NOMO-1 (cell line): ENCODE results near the gene PPEF2.
A peak's percentile ranks its signal among the peaks of the same experiment; 100 is the strongest.
"Not testable (repeated sequence)": the region's sequence is repeated elsewhere in the genome, so short reads cannot be mapped to it uniquely, and the experiment has no call there.

Experiments used
- DNase-seq, 2 experiments: peaks; one replicate each; lab custom pipeline; 2025; ENCODE audit not compliant: unreplicated experiment in 2 of 2; lab: John Stamatoyannopoulos, UW

Gene PPEF2

GRCh38 chr4:75902352-75902751, at the start of gene PPEF2:
Gene PPEF2 (minus strand): TSS chr4:75902452. CDS start chr4:75896325, 6,127 bp downstream.
- DNase-seq: no peak

GRCh38 chr4:75950213-75950815, 48.1 kb upstream of the PPEF2 start:
- DNase-seq: no peak

GRCh38 chr4:75948822-75949444, 46.7 kb upstream of the PPEF2 start:
- no peak for DNase-seq

GRCh38 chr4:75940692-75941253, 38.5 kb upstream of the PPEF2 start, which contains the start of gene NAAA:
Gene NAAA (minus strand): TSS chr4:75941013. CDS start chr4:75940949, 64 bp downstream.
- DNase-seq: peak; percentile 71 to 89

GRCh38 chr4:75939890-75940691, 37.8 kb upstream of the PPEF2 start:
- DNase-seq: peak; percentile 52 to 66

GRCh38 chr4:75935628-75936027, 33.4 kb upstream of the PPEF2 start:
- DNase-seq: no peak

- DNase-seq: no peak
Observed at GRCh38 chr4:75930152-75930551, 27.9 kb upstream of the PPEF2 start.

- not testable (repeated sequence) for DNase-seq
Observed at GRCh38 chr4:75924916-75925315, 22.7 kb upstream of the PPEF2 start.

GRCh38 chr4:75924309-75924827, 22.1 kb upstream of the PPEF2 start:
- no peak for DNase-seq

- DNase-seq: no peak
Observed at GRCh38 chr4:75922588-75922987, 20.3 kb upstream of the PPEF2 start.

- no peak for DNase-seq
Observed at GRCh38 chr4:75921910-75922309, 19.7 kb upstream of the PPEF2 start.

- no peak for DNase-seq
Observed at GRCh38 chr4:75920327-75920726, 18.1 kb upstream of the PPEF2 start.

- no peak for DNase-seq
Observed at GRCh38 chr4:75919920-75920319, 17.7 kb upstream of the PPEF2 start.

GRCh38 chr4:75916091-75916661, 13.9 kb upstream of the PPEF2 start:
- peak; percentile 24 to 40 for DNase-seq

GRCh38 chr4:75912968-75913367, 10.7 kb upstream of the PPEF2 start:
- DNase-seq: no peak

GRCh38 chr4:75910831-75911230, 8.6 kb upstream of the PPEF2 start:
- DNase-seq: not testable (repeated sequence)

GRCh38 chr4:75909405-75909804, 7.2 kb upstream of the PPEF2 start:
- DNase-seq: no peak

GRCh38 chr4:75908555-75908954, 6.3 kb upstream of the PPEF2 start:
- no peak for DNase-seq

GRCh38 chr4:75907966-75908365, 5.7 kb upstream of the PPEF2 start:
- DNase-seq: peak; percentile 64 to 76

GRCh38 chr4:75904076-75904475, 1.8 kb upstream of the PPEF2 start:
- no peak for DNase-seq

- DNase-seq: no peak
Observed at GRCh38 chr4:75898536-75898935, 3.7 kb downstream of the PPEF2 start.
